CD14-positive monocyte (primary cell): ENCODE results near the gene TBC1D22A. TPM values are rescaled to one million over a fixed set of nuclear protein-coding genes. Genes with fewer than 3 reads are reported as not detected.

Source experiments
- DNase-seq, 3 donors: peaks; one replicate each; pipeline ENCODE4 v3.0.0-alpha.2; 2011 to 2022
- H2AFZ ChIP-seq: 2 replicates; pipeline ENCODE4 v1.6.0; 2012; ENCODE audit warnings: mild to moderate bottlenecking, low read depth, low read length, inconsistent platforms; ENCODE audit not compliant: insufficient read depth, poor library complexity, severe bottlenecking
- H3K27ac ChIP-seq, 2 donors: 1 replicate in 1 of 2; 2 replicates in 1 of 2; pipeline ENCODE4 v1.5.1; 2012 to 2013; ENCODE audit warnings: low read length in 2 of 2, control low read depth in 1 of 2, inconsistent platforms in 1 of 2, low read depth in 1 of 2, mild to moderate bottlenecking in 1 of 2
- H3K27me3 ChIP-seq, 2 donors: one replicate each; pipeline versions ENCODE4 v1.6.0 to v1.6.1; 2011 to 2013; ENCODE audit warnings: low read length in 2 of 2; ENCODE audit not compliant: control insufficient read depth in 2 of 2, insufficient read depth in 2 of 2
- H3K36me3 ChIP-seq, 2 donors: replicated peaks in 1 of 2; 1 replicate in 1 of 2; 2 replicates in 1 of 2; pipeline versions ENCODE4 v1.5.1 to v1.6.1; 2012 to 2013; ENCODE audit warnings: low read length in 2 of 2, control low read depth in 1 of 2, inconsistent platforms in 1 of 2, mild to moderate bottlenecking in 1 of 2; ENCODE audit not compliant: insufficient read depth in 2 of 2, control insufficient read depth in 1 of 2
- H3K4me1 ChIP-seq, 2 donors: 1 replicate in 1 of 2; 2 replicates in 1 of 2; pipeline versions ENCODE4 v1.5.1 to v1.6.1; 2012 to 2013; ENCODE audit warnings: low read length in 2 of 2, control low read depth in 1 of 2, inconsistent platforms in 1 of 2, mild to moderate bottlenecking in 1 of 2, moderate library complexity in 1 of 2; ENCODE audit not compliant: insufficient read depth in 2 of 2, control insufficient read depth in 1 of 2
- H3K4me2 ChIP-seq: replicated peaks from 2 replicates; pipeline ENCODE3; 2012; ENCODE audit warnings: low read length, moderate library complexity, mild to moderate bottlenecking; ENCODE audit not compliant: poor library complexity, severe bottlenecking; ENCODE audit errors: extremely low read depth
- H3K4me3 ChIP-seq, 3 experiments: fragments of 200-600 bp in 1 of 3; sonication (generic) in 1 of 3; replicated peaks in 1 of 3; 1 replicate in 2 of 3; 2 replicates in 1 of 3; pipeline ENCODE4 v1.5.1; 2011 to 2013; ENCODE audit warnings: low read length in 3 of 3, mild to moderate bottlenecking in 3 of 3, control low read depth in 2 of 3, low read depth in 2 of 3, inconsistent platforms in 1 of 3, moderate library complexity in 1 of 3
- H3K79me2 ChIP-seq: 2 replicates; pipeline ENCODE4 v1.6.0; 2012; ENCODE audit warnings: mild to moderate bottlenecking, control low read depth, inconsistent platforms, low read length, moderate library complexity; ENCODE audit not compliant: insufficient read depth
- H3K9ac ChIP-seq: 2 replicates; pipeline ENCODE4 v1.6.0; 2017; ENCODE audit warnings: low read length, mild to moderate bottlenecking; ENCODE audit not compliant: insufficient read depth, poor library complexity, severe bottlenecking
- H3K9me3 ChIP-seq, 2 donors: replicated peaks in 1 of 2; 1 replicate in 1 of 2; 2 replicates in 1 of 2; pipeline versions ENCODE4 v1.5.1 to v1.6.1; 2012 to 2013; ENCODE audit warnings: low read length in 2 of 2, control low read depth in 1 of 2; ENCODE audit not compliant: control insufficient read depth in 1 of 2, insufficient read depth in 1 of 2
- H4K20me1 ChIP-seq: 2 replicates; pipeline ENCODE4 v1.6.0; 2012; ENCODE audit warnings: mild to moderate bottlenecking, low read length, control low read depth, moderate library complexity; ENCODE audit not compliant: insufficient read depth
- H3K27ac Mint-ChIP-seq, 7 donors: one replicate each; pipeline ENCODE4 v1.8.0; 2020; ENCODE audit warnings: mild to moderate bottlenecking in 7 of 7, mixed read lengths in 7 of 7, moderate library complexity in 6 of 7, inconsistent platforms in 2 of 7
- H3K27me3 Mint-ChIP-seq, 3 donors: one replicate each; pipeline ENCODE4 v1.8.0; 2021 to 2022; ENCODE audit warnings: low read depth in 3 of 3, mild to moderate bottlenecking in 3 of 3, mixed read lengths in 3 of 3, moderate library complexity in 3 of 3, inconsistent platforms in 1 of 3
- H3K36me3 Mint-ChIP-seq, 2 donors: one replicate each; pipeline ENCODE4 v1.8.0; 2020; ENCODE audit warnings: mixed read lengths in 2 of 2, inconsistent platforms in 1 of 2, mild to moderate bottlenecking in 1 of 2
- H3K4me1 Mint-ChIP-seq: one replicate; pipeline ENCODE4 v1.8.0; 2020; ENCODE audit warnings: mild to moderate bottlenecking, mixed read lengths
- H3K4me3 Mint-ChIP-seq, 2 donors: one replicate each; pipeline ENCODE4 v1.8.0; 2020; ENCODE audit warnings: mild to moderate bottlenecking in 2 of 2, mixed read lengths in 2 of 2, moderate library complexity in 1 of 2
- H3K9me3 Mint-ChIP-seq, 7 donors: one replicate each; pipeline ENCODE4 v1.8.0; 2020 to 2022; ENCODE audit warnings: mixed read lengths in 7 of 7, mild to moderate bottlenecking in 6 of 7, moderate library complexity in 6 of 7, inconsistent platforms in 2 of 7
- WGBS: methylation state at CpG from one replicate; pipeline ENCODE4 v1.1.5; 2013; ENCODE audit warnings: missing lambda C conversion rate; ENCODE audit not compliant: insufficient coverage; 5-methylcytosine and 5-hydroxymethylcytosine counted together
- intact Hi-C, 2 donors: fragments of 100-400 bp; cut with micrococcal nuclease; formaldehyde crosslinking; loops; one replicate each; pipeline versions ENCODE4 v1.15.0 to v1.15.1; 2023
- polyA plus RNA-seq, 3 donors: library from polyadenylated mRNA; depleted of rRNA in 1 of 3; unstranded in 2 of 3; stranded (reverse) in 1 of 3; fragments of 300-500 nt in 2 of 3; fragments of >200 nt in 1 of 3; fragmentation: Illumina TruSeq in 2 of 3; gene quantifications; 1 replicate in 2 of 3; 2 replicates in 1 of 3; pipeline ENCODE4 v1.2.3, GENCODE V29; 2012 to 2021
- TF ChIP-seq, protein P1 (sequence below): fragments of 200-600 bp; IDR thresholded peaks from one replicate; pipeline ENCODE4 v1.8.0; 2022; ENCODE audit warnings: antibody characterized with exemption, mild to moderate bottlenecking

TBC1D22A gene
- polyA plus RNA-seq, 3 donors = 25.9 to 36.2 (median 29.5) TPM

DNA sequence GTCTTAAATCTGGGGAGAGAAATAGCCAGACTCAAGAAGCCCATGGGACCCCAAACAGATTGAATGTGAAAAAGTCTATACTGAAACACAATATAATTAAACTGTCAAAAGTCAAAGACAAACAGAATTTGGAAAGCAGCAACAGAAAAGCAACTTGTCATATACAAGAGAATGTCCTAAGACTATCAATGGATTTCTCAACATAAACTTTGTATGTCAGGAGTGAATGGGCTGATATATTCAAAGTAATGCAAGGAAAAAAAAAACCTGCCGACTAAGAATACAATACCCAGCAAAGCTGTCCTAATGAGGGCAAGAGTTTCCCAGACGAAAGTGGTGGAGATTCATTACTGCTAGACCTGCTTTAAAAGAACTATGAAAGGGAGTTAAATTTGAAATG lies 73.2 kb downstream of the TBC1D22A start:
- Mint-ChIP-seq H3K4me1 (peaks cover 15% of the 10 kb centered on the region), H3K27me3 (no peaks in the 10 kb centered on the region), H3K36me3 (peaks cover 26 to 34% of the 10 kb centered on the region in 2 donors), H3K4me3 (no peak overlapping the region), H3K9me3 (peaks cover 20 to 32% (median 27%) of the 10 kb centered on the region in 7 donors), H3K27ac (no peak overlapping the region)
- no peak for DNase-seq
- peaks cover 6% of the 10 kb centered on the region for H3K79me2 ChIP-seq
- H3K4me3 ChIP-seq = peak overlapping the region in 1 of 3 experiments; percentile 7
- no peak overlapping the region for H3K27ac ChIP-seq
- H3K4me1 ChIP-seq = peaks cover 15 to 17% of the 10 kb centered on the region in 2 donors
- H4K20me1 ChIP-seq = peaks cover 48% of the 10 kb centered on the region
- no peaks in the 10 kb centered on the region for H3K27me3 ChIP-seq
- H3K9me3 ChIP-seq = peaks cover 7 to 28% of the 10 kb centered on the region in 2 donors
- H2AFZ ChIP-seq = no peak overlapping the region
- peaks cover 0 to 33% of the 10 kb centered on the region in 2 donors for H3K36me3 ChIP-seq
- TF ChIP-seq, protein P1, sequence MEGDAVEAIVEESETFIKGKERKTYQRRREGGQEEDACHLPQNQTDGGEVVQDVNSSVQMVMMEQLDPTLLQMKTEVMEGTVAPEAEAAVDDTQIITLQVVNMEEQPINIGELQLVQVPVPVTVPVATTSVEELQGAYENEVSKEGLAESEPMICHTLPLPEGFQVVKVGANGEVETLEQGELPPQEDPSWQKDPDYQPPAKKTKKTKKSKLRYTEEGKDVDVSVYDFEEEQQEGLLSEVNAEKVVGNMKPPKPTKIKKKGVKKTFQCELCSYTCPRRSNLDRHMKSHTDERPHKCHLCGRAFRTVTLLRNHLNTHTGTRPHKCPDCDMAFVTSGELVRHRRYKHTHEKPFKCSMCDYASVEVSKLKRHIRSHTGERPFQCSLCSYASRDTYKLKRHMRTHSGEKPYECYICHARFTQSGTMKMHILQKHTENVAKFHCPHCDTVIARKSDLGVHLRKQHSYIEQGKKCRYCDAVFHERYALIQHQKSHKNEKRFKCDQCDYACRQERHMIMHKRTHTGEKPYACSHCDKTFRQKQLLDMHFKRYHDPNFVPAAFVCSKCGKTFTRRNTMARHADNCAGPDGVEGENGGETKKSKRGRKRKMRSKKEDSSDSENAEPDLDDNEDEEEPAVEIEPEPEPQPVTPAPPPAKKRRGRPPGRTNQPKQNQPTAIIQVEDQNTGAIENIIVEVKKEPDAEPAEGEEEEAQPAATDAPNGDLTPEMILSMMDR = no peak
- no peak overlapping the region for H3K4me2 ChIP-seq
- WGBS = no CpG with 5 or more reads among the region's 2 CpGs
- no peak overlapping the region for H3K9ac ChIP-seq
- intact Hi-C loops = no loop called here

DNA sequence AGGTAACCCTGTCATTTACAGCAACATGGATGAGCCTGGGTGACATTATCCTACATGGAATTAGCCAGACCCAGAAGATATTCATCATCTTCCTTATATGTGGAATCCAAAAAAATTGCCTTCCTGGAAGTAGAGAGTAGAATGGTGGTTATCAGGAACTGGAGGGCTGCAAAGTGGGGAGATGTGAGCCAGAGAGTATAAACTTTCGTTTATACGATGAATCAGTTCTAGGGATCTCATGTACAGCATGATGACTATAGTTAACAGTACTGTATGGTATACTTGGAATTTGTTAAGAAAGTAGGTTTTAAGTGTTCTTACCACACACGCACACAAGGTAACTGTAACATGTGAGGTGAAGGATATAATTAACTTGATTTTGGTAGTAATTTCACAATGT lies 79.1 kb downstream of the TBC1D22A start:
- peaks cover 0 to 5% of the 10 kb centered on the region in 2 donors for H3K9me3 ChIP-seq
- Mint-ChIP-seq H3K4me3 (no peak overlapping the region), H3K36me3 (peaks cover 16 to 21% of the 10 kb centered on the region in 2 donors), H3K27me3 (no peaks in the 10 kb centered on the region), H3K27ac (no peak overlapping the region), H3K9me3 (peaks cover 1 to 8% (median 7%) of the 10 kb centered on the region in 7 donors), H3K4me1 (no peaks in the 10 kb centered on the region)
- peaks cover 0 to 48% of the 10 kb centered on the region in 2 donors for H3K36me3 ChIP-seq
- H3K79me2 ChIP-seq = peaks cover 19% of the 10 kb centered on the region
- DNase-seq = no peak
- H4K20me1 ChIP-seq = peaks cover 63% of the 10 kb centered on the region
- H3K27me3 ChIP-seq = no peaks in the 10 kb centered on the region
- no peak overlapping the region for H2AFZ ChIP-seq
- no peak overlapping the region for H3K27ac ChIP-seq
- H3K4me1 ChIP-seq = no peaks in the 10 kb centered on the region
- 100% methylated on average over 2 of the region's 3 CpGs for WGBS
- intact Hi-C loops = no loop called here
- no peak overlapping the region for H3K4me2 ChIP-seq
- TF ChIP-seq, protein P1 = no peak
- H3K4me3 ChIP-seq = no peak overlapping the region
- no peak overlapping the region for H3K9ac ChIP-seq
